AG09309 (cell line): ENCODE results near the gene DNAJC3.

Experiments
- DNase-seq: peaks from one replicate; pipeline ENCODE4 v3.0.0-alpha.2; 2010; ENCODE audit warnings: low read depth
- H3K4me3 ChIP-seq: 2 replicates; pipeline ENCODE4 v1.5.1; 2011; ENCODE audit warnings: mild to moderate bottlenecking, low read depth, low read length, moderate library complexity; ENCODE audit not compliant: control insufficient read depth
- TF ChIP-seq, protein P1 (sequence below): IDR thresholded peaks from 2 replicates; pipeline ENCODE4 v1.5.1; 2011; ENCODE audit warnings: mild to moderate bottlenecking, low read depth, low read length, inconsistent platforms; ENCODE audit not compliant: insufficient read depth, control insufficient read depth; ENCODE audit errors: missing control alignments

The DNAJC3 gene

DNA sequence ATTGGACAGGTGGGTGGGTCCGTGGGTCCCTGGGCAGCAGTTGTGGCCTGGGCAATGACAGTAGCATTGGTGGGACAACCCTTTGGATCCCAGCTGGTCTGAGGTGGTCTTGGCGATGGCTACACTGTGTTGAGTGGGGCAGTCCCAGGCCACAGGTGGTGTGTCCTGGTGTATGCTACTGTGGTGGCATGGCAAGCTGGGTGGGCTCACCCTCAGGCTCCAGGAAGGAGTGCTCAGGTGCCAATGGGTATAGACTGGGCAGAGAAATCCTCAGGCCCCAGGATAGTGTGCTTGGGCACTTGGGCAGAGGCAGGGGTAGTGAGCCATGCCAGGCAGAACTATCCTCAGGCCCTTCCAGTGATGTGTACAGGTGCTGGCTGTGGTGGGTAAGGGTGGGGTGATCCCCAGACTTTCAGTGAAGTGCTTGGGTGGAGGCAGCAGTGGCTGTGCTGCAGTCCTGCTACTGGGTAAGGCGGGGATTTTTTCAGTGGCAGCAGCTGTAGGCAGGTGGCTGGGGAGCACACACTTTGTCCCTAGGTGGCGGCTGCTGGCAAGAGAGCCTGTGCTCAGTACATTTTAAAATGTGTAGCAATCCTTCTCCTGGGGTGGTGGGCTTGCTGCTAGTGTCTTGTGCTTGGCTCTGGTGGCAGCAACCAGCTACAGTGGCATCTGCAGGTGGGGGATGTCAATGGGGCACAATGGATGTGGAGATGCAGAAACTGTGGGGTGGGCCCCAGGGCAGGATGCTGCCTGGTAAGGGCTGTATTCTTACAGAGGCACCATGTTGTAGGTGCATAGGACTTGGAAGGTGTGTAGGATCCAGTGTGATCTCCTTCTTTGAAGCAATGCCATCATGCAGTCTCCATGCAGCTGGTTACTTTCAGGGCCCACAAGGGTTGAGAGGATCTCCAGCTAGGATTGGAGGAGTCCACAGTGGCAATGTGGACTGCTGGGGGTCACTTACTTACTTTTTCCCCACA lies 64.9 kb downstream of the DNAJC3 start:
- no peak for DNase-seq
- no peak overlapping the region for H3K4me3 ChIP-seq
- TF ChIP-seq, protein P1, sequence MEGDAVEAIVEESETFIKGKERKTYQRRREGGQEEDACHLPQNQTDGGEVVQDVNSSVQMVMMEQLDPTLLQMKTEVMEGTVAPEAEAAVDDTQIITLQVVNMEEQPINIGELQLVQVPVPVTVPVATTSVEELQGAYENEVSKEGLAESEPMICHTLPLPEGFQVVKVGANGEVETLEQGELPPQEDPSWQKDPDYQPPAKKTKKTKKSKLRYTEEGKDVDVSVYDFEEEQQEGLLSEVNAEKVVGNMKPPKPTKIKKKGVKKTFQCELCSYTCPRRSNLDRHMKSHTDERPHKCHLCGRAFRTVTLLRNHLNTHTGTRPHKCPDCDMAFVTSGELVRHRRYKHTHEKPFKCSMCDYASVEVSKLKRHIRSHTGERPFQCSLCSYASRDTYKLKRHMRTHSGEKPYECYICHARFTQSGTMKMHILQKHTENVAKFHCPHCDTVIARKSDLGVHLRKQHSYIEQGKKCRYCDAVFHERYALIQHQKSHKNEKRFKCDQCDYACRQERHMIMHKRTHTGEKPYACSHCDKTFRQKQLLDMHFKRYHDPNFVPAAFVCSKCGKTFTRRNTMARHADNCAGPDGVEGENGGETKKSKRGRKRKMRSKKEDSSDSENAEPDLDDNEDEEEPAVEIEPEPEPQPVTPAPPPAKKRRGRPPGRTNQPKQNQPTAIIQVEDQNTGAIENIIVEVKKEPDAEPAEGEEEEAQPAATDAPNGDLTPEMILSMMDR: no peak

DNA sequence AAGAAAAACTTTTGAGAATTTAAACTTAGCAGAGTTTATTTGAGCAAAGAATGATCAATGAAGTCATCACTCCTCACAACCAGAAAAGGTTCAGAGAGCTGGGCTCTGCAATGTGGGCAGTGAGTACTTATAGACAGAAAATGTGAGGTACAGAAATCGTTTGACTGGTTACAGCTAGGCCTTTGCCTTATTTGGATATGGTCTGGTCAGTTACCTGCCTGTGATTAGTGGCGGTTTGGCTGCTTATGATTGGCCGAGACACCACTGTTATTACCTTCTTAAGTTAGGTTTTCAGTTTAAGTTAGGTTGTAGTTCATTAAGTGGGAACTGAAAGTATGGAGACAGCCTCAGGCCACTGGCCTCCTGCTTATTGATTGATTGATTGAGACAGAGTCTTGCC lies 66.3 kb downstream of the DNAJC3 start:
- TF ChIP-seq, protein P1: no peak
- DNase-seq: no peak
- H3K4me3 ChIP-seq: no peak overlapping the region

DNA sequence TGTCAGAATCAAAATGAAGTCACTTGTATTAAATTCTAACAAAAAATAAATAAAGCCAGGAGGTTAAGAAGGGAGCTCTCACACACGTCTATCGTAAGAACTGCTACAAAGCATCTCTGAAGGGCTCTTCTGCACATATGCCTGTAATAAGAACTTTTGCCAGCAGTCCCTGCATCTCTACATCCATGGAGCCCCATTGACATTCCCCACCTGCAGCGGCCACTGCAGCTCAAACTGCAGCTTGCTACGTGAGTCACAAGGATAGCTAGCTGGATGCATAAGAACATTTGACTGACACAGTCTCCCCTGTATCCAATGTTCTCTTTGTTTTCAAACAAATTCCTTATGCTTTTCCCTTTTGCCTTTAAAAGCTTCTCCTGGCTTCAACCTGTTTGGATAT lies 68.3 kb downstream of the DNAJC3 start:
- TF ChIP-seq, protein P1: no peak
- DNase-seq: no peak
- H3K4me3 ChIP-seq: no peak overlapping the region

DNA sequence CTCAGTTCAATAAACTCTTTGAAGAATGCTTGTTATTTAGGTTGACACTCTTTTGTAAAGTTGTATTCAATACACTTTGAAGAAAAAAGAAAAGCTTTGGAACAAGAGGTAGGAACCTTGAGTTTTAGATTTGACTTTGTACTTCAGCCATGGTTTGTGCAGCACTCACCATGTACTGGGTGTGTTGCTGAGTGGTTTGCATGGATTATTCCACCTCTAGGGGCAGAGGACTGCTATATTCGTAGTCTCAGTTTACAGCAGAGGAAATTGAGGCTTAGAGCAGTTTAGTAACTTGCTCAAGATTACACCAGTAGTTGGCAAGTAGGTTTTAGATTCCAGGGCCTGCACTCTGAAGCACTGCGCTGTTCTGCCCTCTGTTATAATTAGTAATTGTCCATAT lies 68.8 kb downstream of the DNAJC3 start:
- no peak for DNase-seq
- no peak overlapping the region for H3K4me3 ChIP-seq
- TF ChIP-seq, protein P1: peak; percentile 9

DNA sequence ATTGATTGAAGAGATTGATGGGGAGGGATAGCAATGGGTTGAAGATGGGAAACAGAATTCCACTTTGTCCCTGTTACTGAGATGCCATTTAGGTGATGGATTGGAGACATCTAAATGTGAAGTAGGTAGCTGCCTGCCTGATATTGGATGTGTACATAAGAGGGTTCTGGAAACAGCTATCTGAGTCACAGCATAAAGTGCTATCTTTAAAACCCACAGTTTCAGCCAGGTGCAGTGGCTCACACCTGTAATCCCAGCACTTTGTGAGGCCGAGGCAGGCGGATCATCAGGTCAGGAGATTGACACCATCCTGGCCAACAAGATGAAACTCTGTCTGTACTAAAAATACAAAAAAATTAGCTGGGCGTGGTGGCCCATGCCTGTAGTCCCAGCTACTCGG lies 72.6 kb downstream of the DNAJC3 start:
- no peak for DNase-seq
- no peak overlapping the region for H3K4me3 ChIP-seq
- TF ChIP-seq, protein P1: no peak

DNA sequence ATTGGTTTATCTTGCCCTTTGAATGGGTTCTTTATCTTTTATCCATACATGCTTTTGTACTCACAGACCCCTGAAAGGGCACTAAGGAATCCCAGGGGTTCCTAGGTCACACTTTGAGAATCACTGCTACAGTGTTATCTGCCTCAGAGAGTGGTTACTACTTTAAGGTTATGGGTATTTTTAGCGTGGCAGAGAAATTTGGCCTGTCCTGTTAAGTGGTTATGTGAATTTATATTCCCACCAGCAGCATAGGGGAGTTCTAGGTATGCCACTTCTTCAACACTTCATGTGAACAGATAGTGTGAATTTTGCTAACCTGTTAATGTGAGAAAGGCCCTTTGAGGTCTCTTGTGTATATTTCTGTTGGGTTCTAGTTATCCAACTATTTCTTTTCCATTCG lies 75.7 kb downstream of the DNAJC3 start:
- no peak overlapping the region for H3K4me3 ChIP-seq
- TF ChIP-seq, protein P1: no peak
- no peak for DNase-seq
